Transverse colon (tissue), 4 donors: ENCODE measurements around the gene PRKCA.

Experiments used
- POLR2A ChIP-seq: fragments of 450-650 bp; IDR thresholded peaks from one replicate; pipeline ENCODE4 v1.6.1; 2016; ENCODE audit warnings: antibody characterized with exemption, mild to moderate bottlenecking, moderate library complexity
- POLR2AphosphoS5 ChIP-seq, 3 donors: sonication (generic); formaldehyde crosslinking; IDR thresholded peaks; one replicate each; pipeline ENCODE4 v1.6.1; 2016; ENCODE audit warnings: antibody characterized with exemption in 3 of 3
- TF ChIP-seq, protein P1 (sequence below), 5 experiments: fragments of 200-600 bp in 3 of 5; fragments of 450-650 bp in 2 of 5; sonication (generic) in 3 of 5; IDR thresholded peaks; 1 replicate in 2 of 5; 2 replicates in 3 of 5; pipeline ENCODE4 v1.5.1; 2016 to 2017; ENCODE audit warnings: antibody characterized with exemption in 5 of 5, inconsistent platforms in 3 of 5, mild to moderate bottlenecking in 2 of 5, moderate library complexity in 1 of 5

GRCh38 chr17:66715076-66715675 lies 412.8 kb downstream of the PRKCA start:
- TF ChIP-seq POLR2AphosphoS5 (IDR thresholded peaks at IDR 0.05) (no peak), POLR2A (no peak)
- TF ChIP-seq, protein P1, sequence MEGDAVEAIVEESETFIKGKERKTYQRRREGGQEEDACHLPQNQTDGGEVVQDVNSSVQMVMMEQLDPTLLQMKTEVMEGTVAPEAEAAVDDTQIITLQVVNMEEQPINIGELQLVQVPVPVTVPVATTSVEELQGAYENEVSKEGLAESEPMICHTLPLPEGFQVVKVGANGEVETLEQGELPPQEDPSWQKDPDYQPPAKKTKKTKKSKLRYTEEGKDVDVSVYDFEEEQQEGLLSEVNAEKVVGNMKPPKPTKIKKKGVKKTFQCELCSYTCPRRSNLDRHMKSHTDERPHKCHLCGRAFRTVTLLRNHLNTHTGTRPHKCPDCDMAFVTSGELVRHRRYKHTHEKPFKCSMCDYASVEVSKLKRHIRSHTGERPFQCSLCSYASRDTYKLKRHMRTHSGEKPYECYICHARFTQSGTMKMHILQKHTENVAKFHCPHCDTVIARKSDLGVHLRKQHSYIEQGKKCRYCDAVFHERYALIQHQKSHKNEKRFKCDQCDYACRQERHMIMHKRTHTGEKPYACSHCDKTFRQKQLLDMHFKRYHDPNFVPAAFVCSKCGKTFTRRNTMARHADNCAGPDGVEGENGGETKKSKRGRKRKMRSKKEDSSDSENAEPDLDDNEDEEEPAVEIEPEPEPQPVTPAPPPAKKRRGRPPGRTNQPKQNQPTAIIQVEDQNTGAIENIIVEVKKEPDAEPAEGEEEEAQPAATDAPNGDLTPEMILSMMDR (IDR thresholded peaks at IDR 0.05) = no peak
